Activated CD4-positive, alpha-beta T cell treated with anti-CD3 and anti-CD28 coated beads for 36 hours (primary cell): Measurements from ENCODE around the gene CLCN2. TPM values are rescaled to one million over a fixed set of nuclear protein-coding genes. Genes with fewer than 3 reads are reported as not detected.

Source experiments
- ATAC-seq: fragments of 200-7000 bp; cut with Tn5 transposase; one replicate; pipeline ENCODE4 v1.10.0; 2021; ENCODE audit warnings: mild to moderate bottlenecking, moderate library complexity
- CTCF ChIA-PET: fragments of 350-600 bp; sonication (Branson Sonifier 250); formaldehyde crosslinking; loops from one replicate; lab custom pipeline; 2021; ENCODE audit warnings: antibody characterized with exemption; lab: Charles Lee
- POLR2A ChIA-PET: fragments of 350-600 bp; sonication (Branson Sonifier 250); formaldehyde crosslinking; loops from one replicate; lab custom pipeline; 2021; ENCODE audit warnings: antibody characterized with exemption, inconsistent platforms; lab: Charles Lee
- DNase-seq: peaks from one replicate; pipeline ENCODE4 v3.0.0-alpha.2; 2020
- H3K27ac Mint-ChIP-seq: one replicate; pipeline ENCODE4 v1.8.0; 2021; ENCODE audit warnings: mixed read lengths
- H3K27me3 Mint-ChIP-seq: one replicate; pipeline ENCODE4 v1.8.0; 2021; ENCODE audit warnings: mixed read lengths
- H3K36me3 Mint-ChIP-seq: one replicate; pipeline ENCODE4 v1.8.0; 2021; ENCODE audit warnings: low read depth, mixed read lengths
- H3K4me1 Mint-ChIP-seq: one replicate; pipeline ENCODE4 v1.8.0; 2021; ENCODE audit warnings: mixed read lengths
- H3K4me3 Mint-ChIP-seq: one replicate; pipeline ENCODE4 v1.8.0; 2021; ENCODE audit warnings: mild to moderate bottlenecking, moderate library complexity, mixed read lengths
- H3K9me3 Mint-ChIP-seq: one replicate; pipeline ENCODE4 v1.8.0; 2021; ENCODE audit warnings: low read depth, mixed read lengths
- intact Hi-C, 2 experiments: fragments of 100-400 bp; cut with DNase I in 1 of 2; cut with micrococcal nuclease in 1 of 2; formaldehyde crosslinking; loops; one replicate each; pipeline versions ENCODE4 v1.14.2 to v1.15.1; 2022 to 2024; cut with DNase I, micrococcal nuclease
- total RNA-seq, 2 experiments: library from RNA; stranded (reverse); gene quantifications; one replicate each; pipeline ENCODE4 v1.2.3, GENCODE V29; 2021

CLCN2 gene
- total RNA-seq, 2 experiments from 2014 or later: 4.6 to 4.7 TPM

DNA sequence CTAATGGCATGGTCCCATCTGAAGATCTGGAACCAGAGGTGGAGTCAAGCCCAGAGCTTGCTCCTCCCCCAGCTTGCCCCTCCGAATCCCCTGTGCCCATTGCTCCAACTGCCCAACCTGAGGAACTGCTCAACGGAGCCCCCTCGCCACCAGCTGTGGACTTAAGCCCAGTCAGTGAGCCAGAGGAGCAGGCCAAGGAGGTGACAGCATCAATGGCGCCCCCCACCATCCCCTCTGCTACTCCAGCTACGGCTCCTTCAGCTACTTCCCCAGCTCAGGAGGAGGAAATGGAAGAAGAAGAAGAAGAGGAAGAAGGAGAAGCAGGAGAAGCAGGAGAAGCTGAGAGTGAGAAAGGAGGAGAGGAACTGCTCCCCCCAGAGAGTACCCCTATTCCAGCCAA, 39.7 kb downstream of the CLCN2 start:
- peaks cover 82% of the 10 kb centered on the region for H3K36me3 Mint-ChIP-seq
- CTCF ChIA-PET: no interaction called here
- H3K4me3 Mint-ChIP-seq: no peak overlapping the region
- intact Hi-C loops: no loop called here
- H3K27me3 Mint-ChIP-seq: no peaks in the 10 kb centered on the region
- peak overlapping the region; percentile 39 for H3K27ac Mint-ChIP-seq
- no peak for ATAC-seq
- POLR2A ChIA-PET: no interaction called here
- no peaks in the 10 kb centered on the region for H3K9me3 Mint-ChIP-seq
- H3K4me1 Mint-ChIP-seq: peaks cover 58% of the 10 kb centered on the region
- no peak for DNase-seq

DNA sequence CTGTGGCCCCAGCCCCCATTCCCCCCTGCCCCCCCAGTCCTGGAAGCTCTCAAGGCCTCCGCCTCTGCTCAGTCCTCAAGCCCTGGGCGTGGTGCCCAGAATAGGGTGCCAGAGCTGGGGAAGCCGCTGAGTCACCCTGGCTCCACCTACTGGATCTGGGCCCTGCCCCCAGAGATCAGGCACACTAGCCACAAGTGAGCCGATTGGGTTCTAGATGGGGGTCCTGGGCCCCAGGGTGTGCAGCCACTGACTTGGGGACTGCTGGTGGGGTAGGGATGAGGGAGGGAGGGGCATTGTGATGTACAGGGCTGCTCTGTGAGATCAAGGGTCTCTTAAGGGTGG, 41.3 kb downstream of the CLCN2 start:
- Mint-ChIP-seq H3K27ac (peak overlapping the region; percentile 57), H3K27me3 (no peaks in the 10 kb centered on the region), H3K4me3 (no peak overlapping the region), H3K4me1 (peaks cover 54% of the 10 kb centered on the region), H3K36me3 (peaks cover 77% of the 10 kb centered on the region), H3K9me3 (no peaks in the 10 kb centered on the region)
- intact Hi-C loops: no loop called here
- CTCF ChIA-PET: interaction anchor here (1.6 kb wide), 1 partner anchor 70 kb away, joined by 5 read pairs; the partner anchor contains the start of gene EEF1AKMT4
- ATAC-seq: peak; percentile 78
- POLR2A ChIA-PET: interaction anchor here (0.6 kb wide), 1 partner anchor 17 kb away, joined by 3 read pairs; no protein-coding TSS in a partner anchor
- DNase-seq: peak; percentile 76

DNA sequence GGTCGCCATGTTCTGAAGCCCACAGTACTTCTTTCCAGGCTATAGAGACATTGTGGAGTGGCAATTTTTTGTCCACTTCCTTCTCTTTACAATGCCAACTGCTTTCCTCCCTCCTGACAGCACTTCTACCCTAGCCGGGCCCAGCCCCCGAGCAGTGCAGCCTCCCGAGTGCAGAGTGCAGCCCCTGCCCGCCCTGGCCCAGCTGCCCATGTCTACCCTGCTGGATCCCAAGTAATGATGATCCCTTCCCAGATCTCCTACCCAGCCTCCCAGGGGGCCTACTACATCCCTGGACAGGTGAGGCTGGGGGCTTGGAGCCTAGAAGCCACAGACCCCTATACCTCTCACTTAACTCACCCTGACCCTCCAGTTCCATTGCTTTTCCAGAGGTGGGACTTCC, 44.2 kb downstream of the CLCN2 start:
- intact Hi-C loops: loop anchor here (5.0 kb wide), 2 partner anchors 145 to 680 kb away; partner anchors contain the start of genes AP2M1 (in 1 of the 2) and KLHL24 (in 1 of the 2)

DNA sequence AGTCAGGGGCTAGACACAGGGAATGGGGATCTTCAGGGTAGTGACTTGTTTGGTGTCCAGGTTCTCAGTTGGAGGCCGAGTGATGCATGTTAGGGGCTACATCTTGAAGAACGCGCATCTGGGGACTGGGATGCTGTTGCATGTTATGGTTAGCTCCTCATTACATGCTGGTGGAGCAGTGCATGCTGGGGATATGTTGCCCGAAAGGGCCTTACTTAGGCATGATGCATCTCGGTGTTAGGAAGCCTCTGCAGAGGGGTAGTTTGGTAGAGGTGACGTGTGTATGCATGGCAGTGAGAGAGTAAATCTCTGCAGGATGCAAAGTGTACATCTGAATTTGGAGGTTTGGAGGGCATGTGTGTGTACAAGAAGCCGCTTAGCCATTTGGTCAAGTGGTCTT, 44.6 kb downstream of the CLCN2 start:
- peaks cover 46% of the 10 kb centered on the region for H3K36me3 Mint-ChIP-seq
- no peaks in the 10 kb centered on the region for H3K9me3 Mint-ChIP-seq
- intact Hi-C loops: loop anchor here (1.0 to 5.0 kb wide), 3 partner anchors 18 to 679 kb away; partner anchors contain the start of genes AP2M1 (in 1 of the 2) and KLHL24 (in 1 of the 2)
- no peaks in the 10 kb centered on the region for H3K27me3 Mint-ChIP-seq
- ChIA-PET POLR2A (interaction anchor here (0.8 to 2.2 kb wide), 4 partner anchors 8 to 80 kb away, joined by 3 to 10 read pairs (median 4); no protein-coding TSS in a partner anchor), CTCF (interaction anchor here (0.8 kb wide), 1 partner anchor 133 kb away, joined by 3 read pairs; no protein-coding TSS in a partner anchor)
- peaks cover 39% of the 10 kb centered on the region for H3K4me1 Mint-ChIP-seq
- peak overlapping the region; percentile 88 for H3K27ac Mint-ChIP-seq
- ATAC-seq: no peak
- H3K4me3 Mint-ChIP-seq: peak overlapping the region; percentile 84
- no peak for DNase-seq

More for the DNA sequence above, 44.2 kb downstream of the CLCN2 start:
- H3K4me3 Mint-ChIP-seq: peak overlapping the region; percentile 84
- no peaks in the 10 kb centered on the region for H3K9me3 Mint-ChIP-seq
- ATAC-seq: no peak
- no peak for DNase-seq
- peak overlapping the region; percentile 35 for H3K27ac Mint-ChIP-seq
- ChIA-PET CTCF (no interaction called here), POLR2A (no interaction called here)
- H3K4me1 Mint-ChIP-seq: peaks cover 39% of the 10 kb centered on the region
- H3K36me3 Mint-ChIP-seq: peaks cover 49% of the 10 kb centered on the region
- no peaks in the 10 kb centered on the region for H3K27me3 Mint-ChIP-seq

DNA sequence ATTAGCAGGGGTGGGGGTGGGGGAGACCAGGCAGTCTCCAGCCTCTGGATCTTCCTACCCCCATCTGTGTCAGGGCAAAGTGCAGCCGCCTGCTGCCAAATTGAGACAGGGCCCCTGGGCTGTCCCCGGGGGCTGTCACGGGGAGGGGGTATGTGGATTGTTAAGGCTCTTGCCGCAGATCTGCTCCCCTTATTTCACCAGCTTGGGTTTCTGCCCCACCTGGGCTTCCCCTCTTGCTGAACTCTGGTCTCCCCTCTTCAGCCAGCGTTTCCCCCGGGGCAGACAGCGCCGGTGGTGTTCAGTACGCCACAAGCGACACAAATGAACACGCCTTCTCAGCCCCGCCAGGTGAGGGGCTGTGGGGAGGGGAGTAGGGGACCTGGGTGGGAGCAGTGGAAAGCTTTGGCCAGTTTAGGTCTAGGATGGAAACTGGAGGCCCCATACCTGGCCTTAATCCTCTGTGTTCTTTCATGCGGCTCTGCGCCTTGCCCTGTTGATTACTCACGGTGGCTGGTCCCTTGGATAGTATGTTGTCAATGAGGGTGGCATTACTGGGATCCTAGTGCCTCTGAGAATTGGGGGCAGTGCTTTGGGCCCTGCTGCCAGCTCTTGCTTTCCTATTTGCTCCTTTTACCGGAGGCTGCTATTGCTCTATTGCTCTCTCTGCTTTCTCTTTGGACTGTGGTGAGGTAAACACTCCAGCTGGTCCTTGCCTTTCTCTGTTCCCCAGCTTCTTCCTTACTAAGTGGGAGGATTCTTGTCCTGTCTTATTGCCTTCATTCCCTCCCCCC, 45.3 kb downstream of the CLCN2 start:
- no peaks in the 10 kb centered on the region for H3K9me3 Mint-ChIP-seq
- peaks cover 39% of the 10 kb centered on the region for H3K36me3 Mint-ChIP-seq
- H3K27me3 Mint-ChIP-seq: no peaks in the 10 kb centered on the region
- no peak for ATAC-seq
- H3K4me3 Mint-ChIP-seq: peak overlapping the region; percentile 84
- POLR2A ChIA-PET: interaction anchor here (0.8 to 2.2 kb wide), 4 partner anchors 9 to 80 kb away, joined by 3 to 10 read pairs (median 4); no protein-coding TSS in a partner anchor
- CTCF ChIA-PET: interaction anchor here (0.8 to 1.1 kb wide), 2 partner anchors 12 to 132 kb away, joined by 3 read pairs; no protein-coding TSS in a partner anchor
- H3K27ac Mint-ChIP-seq: peak overlapping the region; percentile 88
- DNase-seq: no peak
- H3K4me1 Mint-ChIP-seq: peaks cover 39% of the 10 kb centered on the region
- intact Hi-C loops: loop anchor here (1.0 to 5.0 kb wide), 4 partner anchors 18 to 679 kb away; partner anchors contain the start of genes AP2M1 (in 1 of the 2) and KLHL24 (in 1 of the 2)

DNA sequence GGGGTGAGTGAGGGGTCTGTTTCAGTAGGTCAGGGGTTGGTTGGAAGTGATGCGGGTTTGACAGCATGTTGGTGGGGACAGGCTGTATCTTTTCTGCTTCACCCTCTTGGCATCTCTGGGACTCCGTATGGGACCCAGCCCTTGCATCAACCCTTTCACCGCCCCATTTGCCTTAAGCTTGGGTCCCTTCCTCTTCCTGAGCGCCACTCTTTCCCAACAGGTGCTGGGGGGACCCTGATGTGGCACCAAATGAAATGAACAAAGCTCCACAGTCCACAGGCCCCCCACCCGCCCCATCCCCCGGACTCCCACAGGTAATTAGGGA, 45.9 kb downstream of the CLCN2 start:
- ChIA-PET CTCF (interaction anchor here (1.1 kb wide), 1 partner anchor 13 kb away, joined by 3 read pairs; no protein-coding TSS in a partner anchor), POLR2A (interaction anchor here (2.2 kb wide), 1 partner anchor 10 kb away, joined by 10 read pairs; no protein-coding TSS in a partner anchor)
- intact Hi-C loops: loop anchor here (2.0 to 5.0 kb wide), 3 partner anchors 47 to 678 kb away; partner anchors contain the start of genes AP2M1 (in 1 of the 2) and KLHL24 (in 1 of the 2)
- no peaks in the 10 kb centered on the region for H3K27me3 Mint-ChIP-seq
- ATAC-seq (peak; percentile 6), DNase-seq (no peak)
- H3K36me3 Mint-ChIP-seq: peaks cover 34% of the 10 kb centered on the region
- H3K27ac Mint-ChIP-seq: peak overlapping the region; percentile 88
- H3K4me3 Mint-ChIP-seq: peak overlapping the region; percentile 84
- H3K4me1 Mint-ChIP-seq: peaks cover 37% of the 10 kb centered on the region
- no peaks in the 10 kb centered on the region for H3K9me3 Mint-ChIP-seq

DNA sequence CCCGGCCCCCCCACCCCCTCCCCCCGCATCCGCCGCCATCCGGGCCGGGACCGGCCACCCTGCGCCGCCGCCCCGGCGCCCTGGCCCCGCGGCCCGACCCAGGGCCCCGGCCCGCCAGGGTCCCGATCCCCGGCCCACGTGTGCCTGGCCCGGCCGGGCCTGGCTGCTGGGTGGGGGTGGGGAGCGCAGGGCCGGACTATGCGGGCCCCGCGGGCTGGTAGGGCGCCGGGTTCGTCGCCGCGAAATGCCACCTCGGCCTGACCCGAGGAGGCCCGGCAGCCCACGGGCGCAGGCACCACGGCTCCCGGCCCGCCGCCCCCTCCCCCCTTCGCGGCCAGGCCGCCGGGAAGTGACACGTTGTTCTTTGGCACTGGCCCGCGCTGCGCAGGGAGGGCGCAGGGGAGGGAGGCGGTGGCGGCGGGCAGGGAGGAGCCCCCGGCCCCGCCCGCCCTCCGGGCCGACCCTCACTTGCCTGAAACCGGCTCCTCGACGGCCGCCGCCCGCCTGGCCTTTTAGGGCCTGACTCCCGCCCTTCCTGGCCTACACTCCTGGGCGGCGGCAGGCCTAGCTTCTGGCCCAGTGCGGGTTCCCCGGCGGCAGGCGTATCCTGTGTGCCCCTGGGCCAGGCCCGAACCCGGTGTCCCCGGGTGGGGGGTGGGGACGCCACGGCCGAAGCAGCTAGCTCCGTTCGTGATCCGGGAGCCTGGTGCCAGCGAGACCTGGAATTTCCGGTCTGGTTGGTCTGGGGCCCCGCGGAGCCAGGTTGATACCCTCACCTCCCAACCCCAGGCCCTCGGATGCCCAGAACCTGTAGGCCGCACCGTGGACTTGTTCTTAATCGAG, 46.5 kb downstream of the CLCN2 start:
- intact Hi-C loops: loop anchor here (1.0 to 5.0 kb wide), 9 partner anchors 16 to 678 kb away; partner anchors contain the start of genes AP2M1 (in 2 of the 2), EEF1AKMT4 (in 2 of the 2), PSMD2 (in 2 of the 2) and ABCF3 (in 1 of the 2)
- peaks cover 34% of the 10 kb centered on the region for H3K4me1 Mint-ChIP-seq
- peaks cover 32% of the 10 kb centered on the region for H3K36me3 Mint-ChIP-seq
- H3K9me3 Mint-ChIP-seq: no peaks in the 10 kb centered on the region
- peak overlapping the region; percentile 84 for H3K4me3 Mint-ChIP-seq
- peak; percentile 74 for DNase-seq
- ChIA-PET CTCF (interaction anchor here (0.6 kb wide), 1 partner anchor 33 kb away, joined by 3 read pairs; no protein-coding TSS in a partner anchor), POLR2A (interaction anchor here (2.2 kb wide), 1 partner anchor 10 kb away, joined by 10 read pairs; no protein-coding TSS in a partner anchor)
- H3K27me3 Mint-ChIP-seq: no peaks in the 10 kb centered on the region
- ATAC-seq: peak; percentile 37
- H3K27ac Mint-ChIP-seq: peak overlapping the region; percentile 88

DNA sequence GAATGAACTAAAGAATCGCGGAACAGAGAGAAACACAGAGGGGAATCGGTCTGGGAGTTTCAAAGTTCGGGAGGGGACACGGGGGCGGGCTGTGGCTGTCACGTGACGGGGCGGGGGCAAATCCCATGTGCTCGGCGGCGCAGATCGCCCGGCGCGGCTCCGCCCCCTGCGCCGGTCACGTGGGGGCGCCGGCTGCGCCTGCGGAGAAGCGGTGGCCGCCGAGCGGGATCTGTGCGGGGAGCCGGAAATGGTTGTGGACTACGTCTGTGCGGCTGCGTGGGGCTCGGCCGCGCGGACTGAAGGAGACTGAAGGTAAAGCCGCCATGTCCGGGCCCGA, 47.1 kb downstream of the CLCN2 start, which contains the start of gene EIF4G1:
TSS of gene EIF4G1 (plus strand) at position 244 of the 337 bp plus-strand sequence. CDS start 1,191 bp downstream, outside the sequence.
- H3K27me3 Mint-ChIP-seq: no peaks in the 10 kb centered on the region
- H3K4me3 Mint-ChIP-seq: peak within 1 kb of the TSS; percentile 84
- DNase-seq: peak; percentile 96
- ChIA-PET CTCF (no interaction called here), POLR2A (interaction anchor here (0.7 kb wide), 1 partner anchor 104 kb away, joined by 3 read pairs; no protein-coding TSS in a partner anchor)
- H3K4me1 Mint-ChIP-seq: peaks cover 29% of the 10 kb centered on the region
- H3K9me3 Mint-ChIP-seq: no peaks in the 10 kb centered on the region
- intact Hi-C loops: loop anchor here (1.0 to 2.0 kb wide), 7 partner anchors 15 to 140 kb away; partner anchors contain the start of genes EEF1AKMT4 (in 2 of the 2), PSMD2 (in 2 of the 2), ABCF3 (in 1 of the 2) and AP2M1 (in 1 of the 2)
- ATAC-seq: peak; percentile 89
- H3K36me3 Mint-ChIP-seq: peaks cover 33% of the 10 kb centered on the region
- peak within 1 kb of the TSS; percentile 90 for H3K27ac Mint-ChIP-seq

DNA sequence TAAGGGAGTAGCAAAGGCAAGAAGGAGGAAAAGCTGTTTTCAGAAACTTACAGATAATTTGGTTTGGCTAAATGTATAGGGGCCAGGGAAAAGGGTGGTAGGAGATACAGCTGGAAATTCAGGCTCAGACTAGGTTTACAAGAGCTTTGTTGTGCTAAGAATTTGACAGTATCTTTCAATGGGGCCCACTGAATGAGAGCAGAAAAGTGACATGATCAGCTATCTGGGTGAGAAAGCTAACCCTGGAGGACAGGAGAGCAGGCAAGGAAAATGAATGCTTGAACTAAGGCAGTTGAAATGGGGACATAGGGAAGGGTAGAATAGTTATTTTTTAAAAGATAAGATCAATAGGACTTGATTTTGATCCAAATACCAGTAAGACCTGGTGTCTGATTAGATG, 49.8 kb downstream of the CLCN2 start:
- ChIA-PET CTCF (interaction anchor here (0.6 kb wide), 1 partner anchor 9 kb away, joined by 3 read pairs; no protein-coding TSS in a partner anchor), POLR2A (interaction anchor here (1.1 kb wide), 2 partner anchors 9 to 11 kb away, joined by 3 to 4 read pairs; no protein-coding TSS in a partner anchor)
- no peaks in the 10 kb centered on the region for H3K27me3 Mint-ChIP-seq
- ATAC-seq (no peak), DNase-seq (no peak)
- peaks cover 12% of the 10 kb centered on the region for H3K4me1 Mint-ChIP-seq
- intact Hi-C loops: no loop called here
- no peak overlapping the region for H3K27ac Mint-ChIP-seq
- H3K36me3 Mint-ChIP-seq: peaks cover 38% of the 10 kb centered on the region
- H3K9me3 Mint-ChIP-seq: no peaks in the 10 kb centered on the region
- no peak overlapping the region for H3K4me3 Mint-ChIP-seq

DNA sequence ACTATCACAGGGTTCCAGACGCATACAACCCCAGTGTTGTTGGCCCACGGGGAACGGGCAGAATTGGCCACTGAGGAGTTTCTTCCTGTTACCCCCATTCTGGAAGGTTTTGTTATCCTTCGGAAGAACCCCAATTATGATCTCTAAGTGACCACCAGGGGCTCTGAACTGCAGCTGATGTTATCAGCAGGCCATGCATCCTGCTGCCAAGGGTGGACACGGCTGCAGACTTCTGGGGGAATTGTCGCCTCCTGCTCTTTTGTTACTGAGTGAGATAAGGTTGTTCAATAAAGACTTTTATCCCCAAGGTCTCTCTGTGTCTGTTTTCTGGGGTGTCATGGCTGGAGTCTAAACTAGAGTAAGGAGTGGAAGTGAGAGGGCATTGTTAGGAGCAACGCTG, 52.7 kb downstream of the CLCN2 start:
- H3K27me3 Mint-ChIP-seq: no peaks in the 10 kb centered on the region
- CTCF ChIA-PET: interaction anchor here (0.6 kb wide), 1 partner anchor 63 kb away, joined by 3 read pairs; no protein-coding TSS in a partner anchor
- H3K27ac Mint-ChIP-seq: peak overlapping the region; percentile 9
- ATAC-seq (no peak), DNase-seq (no peak)
- intact Hi-C loops: no loop called here
- H3K36me3 Mint-ChIP-seq: peaks cover 50% of the 10 kb centered on the region
- H3K4me3 Mint-ChIP-seq: no peak overlapping the region
- H3K4me1 Mint-ChIP-seq: peaks cover 4% of the 10 kb centered on the region
- POLR2A ChIA-PET: no interaction called here
- no peaks in the 10 kb centered on the region for H3K9me3 Mint-ChIP-seq
